Keratinocyte (primary cell): Measurements from ENCODE around the gene MLLT11. TPM values are rescaled to one million over a fixed set of nuclear protein-coding genes. Genes with fewer than 3 reads are reported as not detected.

Source experiments
- DNase-seq: peaks from one replicate; pipeline ENCODE4 v3.0.0-alpha.2; 2011; ENCODE audit warnings: low read depth, missing footprints, low spot score
- FAIRE-seq: peaks from 2 replicates; lab custom pipeline; 2011; peaks lifted over from hg19 to GRCh38; lab: Jason Lieb, UNC
- H2AFZ ChIP-seq: 2 replicates; pipeline ENCODE4 v1.6.0; 2012; ENCODE audit warnings: low read length, control low read depth, inconsistent platforms; ENCODE audit not compliant: control insufficient read depth
- H3K27ac ChIP-seq: 2 replicates; pipeline ENCODE4 v1.5.1; 2011; ENCODE audit warnings: low read length; ENCODE audit not compliant: control insufficient read depth, insufficient read depth
- H3K27me3 ChIP-seq: 3 replicates; pipeline ENCODE4 v1.6.0; 2011; ENCODE audit warnings: low read length; ENCODE audit not compliant: control insufficient read depth, insufficient read depth; ENCODE audit errors: extremely low read depth
- H3K36me3 ChIP-seq, 2 experiments: 2 replicates in 1 of 2; 3 replicates in 1 of 2; pipeline ENCODE4 v1.5.1; 2011; ENCODE audit warnings: low read length in 2 of 2, mild to moderate bottlenecking in 1 of 2; ENCODE audit not compliant: control insufficient read depth in 2 of 2, insufficient read depth in 2 of 2; ENCODE audit errors: extremely low read depth in 1 of 2
- H3K4me1 ChIP-seq: 3 replicates; pipeline ENCODE4 v1.5.1; 2011; ENCODE audit warnings: low read length; ENCODE audit not compliant: control insufficient read depth, insufficient read depth; ENCODE audit errors: extremely low read depth
- H3K4me2 ChIP-seq: 3 replicates; pipeline ENCODE4 v1.6.0; 2011; ENCODE audit warnings: low read depth, low read length; ENCODE audit not compliant: control insufficient read depth, insufficient read depth; ENCODE audit errors: extremely low read depth
- H3K4me3 ChIP-seq, 3 experiments: fragments of 200-600 bp in 1 of 3; sonication (generic) in 1 of 3; 2 replicates in 2 of 3; 3 replicates in 1 of 3; pipeline ENCODE4 v1.5.1; 2011 to 2016; ENCODE audit warnings: low read length in 3 of 3, mild to moderate bottlenecking in 3 of 3, control low read depth in 2 of 3, inconsistent platforms in 1 of 3, low read depth in 1 of 3, mixed read lengths in 1 of 3, mixed run types in 1 of 3, moderate library complexity in 1 of 3; ENCODE audit not compliant: control insufficient read depth in 2 of 3, insufficient read depth in 2 of 3; ENCODE audit errors: extremely low read depth in 1 of 3
- H3K79me2 ChIP-seq: 2 replicates; pipeline ENCODE4 v1.6.0; 2012; ENCODE audit warnings: low read length; ENCODE audit not compliant: control insufficient read depth, insufficient read depth
- H3K9ac ChIP-seq: 3 replicates; pipeline ENCODE4 v1.6.0; 2011; ENCODE audit warnings: low read length; ENCODE audit not compliant: control insufficient read depth, insufficient read depth; ENCODE audit errors: extremely low read depth
- H3K9me1 ChIP-seq: 3 replicates; pipeline ENCODE4 v1.6.0; 2011; ENCODE audit warnings: low read length; ENCODE audit not compliant: control insufficient read depth, insufficient read depth; ENCODE audit errors: extremely low read depth
- H3K9me3 ChIP-seq: 2 replicates; pipeline ENCODE4 v1.5.1; 2012; ENCODE audit warnings: low read depth, low read length; ENCODE audit not compliant: control insufficient read depth
- H4K20me1 ChIP-seq: 3 replicates; pipeline ENCODE4 v1.6.0; 2011; ENCODE audit warnings: low read length; ENCODE audit not compliant: control insufficient read depth, insufficient read depth; ENCODE audit errors: extremely low read depth
- EZH2 ChIP-seq: IDR thresholded peaks from one replicate; pipeline ENCODE4 v1.6.1; 2012; ENCODE audit warnings: inconsistent platforms, mild to moderate bottlenecking, low read length, moderate library complexity
- dilution Hi-C: fragments of 300-500 bp; cut with MboI; formaldehyde crosslinking; loops from one replicate; pipeline ENCODE4 v1.7.0; 2020; ENCODE audit warnings: low sequenced_read_pairs; ENCODE audit not compliant: extremely low pct_ligation_motif_present
- polyA plus RNA-seq, 5 experiments: library from polyadenylated mRNA; depleted of rRNA in 3 of 5; stranded (reverse) in 3 of 5; stranded (forward) in 1 of 5; unstranded in 1 of 5; fragments of >200 nt; gene quantifications; 1 replicate in 1 of 5; 2 replicates in 3 of 5; 3 replicates in 1 of 5; pipeline versions ENCODE4 v1.2.1 to v1.2.3, GENCODE V29; 2011 to 2012; ENCODE audit warnings: missing spikeins in 2 of 5, low read depth in 1 of 5, low replicate concordance in 1 of 5
- TF ChIP-seq, protein P1 (sequence below), 3 experiments: IDR thresholded peaks in 1 of 3; conservative IDR thresholded peaks in 1 of 3; optimal IDR thresholded peaks in 1 of 3; 2 replicates in 2 of 3; 3 replicates in 1 of 3; pipeline versions ENCODE3 to v1.5.1; 2011; ENCODE audit warnings: low read length in 3 of 3, mild to moderate bottlenecking in 3 of 3, moderate library complexity in 2 of 3, control low read depth in 1 of 3, inconsistent platforms in 1 of 3; ENCODE audit not compliant: insufficient read depth in 2 of 3; ENCODE audit errors: extremely low read depth in 1 of 3

MLLT11 gene
- polyA plus RNA-seq, 1 donor (not counting 4 experiments of a cell fraction or from before 2014, with no cell fraction given) = 10.8 TPM

DNA sequence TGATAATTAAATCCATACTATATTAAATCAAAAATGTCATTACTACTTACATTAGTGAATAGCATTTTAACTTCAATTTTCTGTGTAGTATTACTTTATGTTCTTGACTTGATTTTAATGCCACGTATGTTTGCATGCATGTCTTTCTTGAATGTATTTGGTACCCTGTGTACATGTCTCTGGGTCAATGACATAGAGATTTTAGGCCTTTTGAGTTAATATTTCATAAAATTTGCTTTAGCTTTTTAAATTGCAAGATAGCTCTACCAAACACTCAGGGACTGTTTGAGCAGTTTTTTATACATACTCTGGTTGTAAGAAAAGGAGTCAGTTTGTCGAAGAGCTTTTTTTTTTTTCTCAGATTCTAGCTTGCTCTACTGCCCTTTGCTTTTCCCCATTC lies 1.5 kb downstream of the MLLT11 start:
- no peaks in the 10 kb centered on the region for H3K27me3 ChIP-seq
- dilution Hi-C loops = no loop called here
- H3K36me3 ChIP-seq = peaks cover 6 to 13% of the 10 kb centered on the region in 2 experiments
- H4K20me1 ChIP-seq = peaks cover 13% of the 10 kb centered on the region
- no peaks in the 10 kb centered on the region for H3K9me3 ChIP-seq
- H3K9me1 ChIP-seq = peaks cover 6% of the 10 kb centered on the region
- TF ChIP-seq, protein P1, sequence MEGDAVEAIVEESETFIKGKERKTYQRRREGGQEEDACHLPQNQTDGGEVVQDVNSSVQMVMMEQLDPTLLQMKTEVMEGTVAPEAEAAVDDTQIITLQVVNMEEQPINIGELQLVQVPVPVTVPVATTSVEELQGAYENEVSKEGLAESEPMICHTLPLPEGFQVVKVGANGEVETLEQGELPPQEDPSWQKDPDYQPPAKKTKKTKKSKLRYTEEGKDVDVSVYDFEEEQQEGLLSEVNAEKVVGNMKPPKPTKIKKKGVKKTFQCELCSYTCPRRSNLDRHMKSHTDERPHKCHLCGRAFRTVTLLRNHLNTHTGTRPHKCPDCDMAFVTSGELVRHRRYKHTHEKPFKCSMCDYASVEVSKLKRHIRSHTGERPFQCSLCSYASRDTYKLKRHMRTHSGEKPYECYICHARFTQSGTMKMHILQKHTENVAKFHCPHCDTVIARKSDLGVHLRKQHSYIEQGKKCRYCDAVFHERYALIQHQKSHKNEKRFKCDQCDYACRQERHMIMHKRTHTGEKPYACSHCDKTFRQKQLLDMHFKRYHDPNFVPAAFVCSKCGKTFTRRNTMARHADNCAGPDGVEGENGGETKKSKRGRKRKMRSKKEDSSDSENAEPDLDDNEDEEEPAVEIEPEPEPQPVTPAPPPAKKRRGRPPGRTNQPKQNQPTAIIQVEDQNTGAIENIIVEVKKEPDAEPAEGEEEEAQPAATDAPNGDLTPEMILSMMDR (optimal IDR thresholded peaks at IDR 0.05 in 1 of 3, IDR thresholded peaks at IDR 0.05 in 1 of 3, conservative IDR thresholded peaks at IDR 0.05 in 1 of 3; ENCODE audit: extremely low read depth in 1 of 3, insufficient read depth in 2 of 3, low read length in 3 of 3) = no peak
- no peak for TF ChIP-seq EZH2
- no peak overlapping the region for H3K27ac ChIP-seq
- H3K79me2 ChIP-seq = peaks cover 44% of the 10 kb centered on the region
- no peak overlapping the region for H2AFZ ChIP-seq
- peak overlapping the region in 2 of 3 experiments; percentile 95 to 99 for H3K4me3 ChIP-seq
- DNase-seq = no peak
- H3K4me1 ChIP-seq = peaks cover 42% of the 10 kb centered on the region
- no peak for FAIRE-seq
- H3K4me2 ChIP-seq = peak overlapping the region; percentile 100
- no peak overlapping the region for H3K9ac ChIP-seq

DNA sequence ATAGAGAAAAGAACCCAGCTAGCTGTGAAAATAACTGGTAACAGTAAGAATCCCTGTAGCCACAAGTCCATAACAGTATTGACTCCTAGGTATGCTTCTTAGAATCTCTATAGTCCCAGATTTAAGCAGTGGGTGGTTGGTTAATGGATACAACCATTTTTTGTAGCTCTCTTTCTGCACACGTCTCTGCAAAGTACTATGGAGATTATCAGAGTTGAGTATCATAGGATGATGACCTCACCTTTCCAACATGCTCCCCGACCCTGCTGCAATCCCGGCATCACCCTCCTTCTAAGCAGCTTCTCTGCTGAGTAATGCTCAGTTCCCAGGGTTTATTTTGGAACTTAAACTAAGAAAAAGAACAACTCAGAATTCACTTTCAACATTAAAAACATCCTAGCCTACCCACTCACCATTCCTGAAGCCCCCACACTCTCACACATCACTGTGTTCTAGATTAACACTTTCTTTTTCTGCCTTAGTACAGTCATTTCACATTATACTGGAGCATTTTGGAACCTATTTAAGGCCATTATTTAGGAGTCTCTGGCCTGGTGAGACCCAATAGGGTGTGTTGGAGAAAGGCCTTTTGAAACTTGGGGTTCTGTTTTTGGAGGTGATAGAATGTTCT lies 2.7 kb downstream of the MLLT11 start:
- Histone ChIP-seq H3K9me3 (no peaks in the 10 kb centered on the region), H3K9me1 (peaks cover 3% of the 10 kb centered on the region), H3K4me3 (no peak overlapping the region), H3K36me3 (peaks cover 3 to 7% of the 10 kb centered on the region in 2 experiments), H3K9ac (peak overlapping the region; percentile 68), H4K20me1 (peaks cover 8% of the 10 kb centered on the region), H2AFZ (peak overlapping the region; percentile 81), H3K79me2 (peaks cover 33% of the 10 kb centered on the region), H3K27me3 (no peaks in the 10 kb centered on the region), H3K27ac (peak overlapping the region; percentile 78), H3K4me1 (peaks cover 31% of the 10 kb centered on the region), H3K4me2 (peak overlapping the region; percentile 56)
- DNase-seq = no peak
- FAIRE-seq = no peak
- dilution Hi-C loops = no loop called here
- TF ChIP-seq, protein P1 (optimal IDR thresholded peaks at IDR 0.05 in 1 of 3, IDR thresholded peaks at IDR 0.05 in 1 of 3, conservative IDR thresholded peaks at IDR 0.05 in 1 of 3; ENCODE audit: extremely low read depth in 1 of 3, insufficient read depth in 2 of 3, low read length in 3 of 3) = no peak
- no peak for TF ChIP-seq EZH2
